ENCODE data around the gene MRM3. TPM values are rescaled to one million over a fixed set of nuclear protein-coding genes. Genes with fewer than 3 reads are reported as not detected.

MRM3 gene
- 10 to 100 TPM; 16.5 to 18.4 (median 16.7) TPM for total RNA-seq

DNA sequence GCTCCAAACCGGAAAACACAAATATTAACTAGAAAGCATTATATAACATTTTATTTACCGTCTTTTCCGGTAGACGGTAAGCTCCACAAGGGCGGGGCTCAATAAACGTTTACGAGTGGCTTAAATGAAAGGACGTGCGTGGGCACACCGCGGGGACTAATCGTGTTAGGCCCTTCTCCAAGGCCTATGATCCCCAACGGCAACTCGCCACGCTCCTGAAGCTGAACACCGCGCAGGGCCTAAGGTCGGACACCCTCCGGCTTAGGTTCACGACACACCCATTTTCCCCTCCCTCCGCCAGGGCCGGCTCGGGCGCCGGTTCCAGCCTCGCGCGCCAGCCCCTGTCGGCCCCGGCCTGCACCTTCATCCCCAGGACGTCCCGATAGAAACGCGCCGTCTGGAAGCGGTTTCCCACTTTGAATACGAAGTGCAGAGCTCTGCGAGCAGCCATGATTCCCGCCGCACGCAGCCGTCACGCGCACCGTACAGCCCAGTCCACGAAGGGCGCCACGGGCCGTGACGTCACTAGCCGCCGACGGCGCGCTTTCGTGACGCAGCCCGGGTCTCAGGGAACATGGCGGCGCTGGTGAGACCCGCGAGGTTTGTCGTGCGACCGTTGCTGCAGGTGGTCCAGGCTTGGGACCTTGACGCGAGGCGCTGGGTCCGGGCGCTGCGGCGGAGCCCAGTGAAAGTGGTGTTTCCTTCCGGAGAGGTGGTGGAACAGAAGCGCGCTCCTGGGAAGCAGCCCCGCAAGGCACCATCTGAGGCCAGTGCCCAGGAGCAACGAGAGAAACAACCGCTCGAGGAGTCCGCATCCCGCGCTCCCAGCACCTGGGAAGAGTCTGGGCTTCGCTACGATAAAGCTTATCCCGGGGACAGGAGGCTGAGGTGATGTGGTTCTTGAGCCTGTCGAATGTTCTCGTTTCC lies at the start of gene MRM3, which contains the start of gene GLOD4:
MRM3 (plus strand) TSS at position 549 of the 927 bp plus-strand sequence; CDS start at position 575, 26 bp downstream.
GLOD4 (minus strand) TSS at position 476 of the 927 bp plus-strand sequence; CDS start at position 451, 25 bp downstream.
- Histone ChIP-seq H3K4me3 (peak within 1 kb of the TSS; percentile 68 to 94 (median 79)), H3K27me3 (no peaks in the 10 kb centered on the region), H3K36me3 (no peaks in the 10 kb centered on the region), H3K9me3 (no peaks in the 10 kb centered on the region), H3K4me1 (peaks cover 4 to 18% of the 10 kb centered on the region in 2 donors), H3K27ac (peak within 1 kb of the TSS; percentile 88 to 93)
- TF ChIP-seq, protein P1, sequence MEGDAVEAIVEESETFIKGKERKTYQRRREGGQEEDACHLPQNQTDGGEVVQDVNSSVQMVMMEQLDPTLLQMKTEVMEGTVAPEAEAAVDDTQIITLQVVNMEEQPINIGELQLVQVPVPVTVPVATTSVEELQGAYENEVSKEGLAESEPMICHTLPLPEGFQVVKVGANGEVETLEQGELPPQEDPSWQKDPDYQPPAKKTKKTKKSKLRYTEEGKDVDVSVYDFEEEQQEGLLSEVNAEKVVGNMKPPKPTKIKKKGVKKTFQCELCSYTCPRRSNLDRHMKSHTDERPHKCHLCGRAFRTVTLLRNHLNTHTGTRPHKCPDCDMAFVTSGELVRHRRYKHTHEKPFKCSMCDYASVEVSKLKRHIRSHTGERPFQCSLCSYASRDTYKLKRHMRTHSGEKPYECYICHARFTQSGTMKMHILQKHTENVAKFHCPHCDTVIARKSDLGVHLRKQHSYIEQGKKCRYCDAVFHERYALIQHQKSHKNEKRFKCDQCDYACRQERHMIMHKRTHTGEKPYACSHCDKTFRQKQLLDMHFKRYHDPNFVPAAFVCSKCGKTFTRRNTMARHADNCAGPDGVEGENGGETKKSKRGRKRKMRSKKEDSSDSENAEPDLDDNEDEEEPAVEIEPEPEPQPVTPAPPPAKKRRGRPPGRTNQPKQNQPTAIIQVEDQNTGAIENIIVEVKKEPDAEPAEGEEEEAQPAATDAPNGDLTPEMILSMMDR (IDR thresholded peaks at IDR 0.05): peak; percentile 34 to 51 (median 38)
- peak; percentile 78 for TF ChIP-seq POLR2A (IDR thresholded peaks at IDR 0.05)
- peak; percentile 98 for TF ChIP-seq POLR2AphosphoS5 (IDR thresholded peaks at IDR 0.05)
- intact Hi-C loops (cut with DNase I; ENCODE audit: low total_unique reads): no loop called here
- peak; percentile 92 to 94 for DNase-seq (ENCODE audit: low spot score in 2 of 2)

DNA sequence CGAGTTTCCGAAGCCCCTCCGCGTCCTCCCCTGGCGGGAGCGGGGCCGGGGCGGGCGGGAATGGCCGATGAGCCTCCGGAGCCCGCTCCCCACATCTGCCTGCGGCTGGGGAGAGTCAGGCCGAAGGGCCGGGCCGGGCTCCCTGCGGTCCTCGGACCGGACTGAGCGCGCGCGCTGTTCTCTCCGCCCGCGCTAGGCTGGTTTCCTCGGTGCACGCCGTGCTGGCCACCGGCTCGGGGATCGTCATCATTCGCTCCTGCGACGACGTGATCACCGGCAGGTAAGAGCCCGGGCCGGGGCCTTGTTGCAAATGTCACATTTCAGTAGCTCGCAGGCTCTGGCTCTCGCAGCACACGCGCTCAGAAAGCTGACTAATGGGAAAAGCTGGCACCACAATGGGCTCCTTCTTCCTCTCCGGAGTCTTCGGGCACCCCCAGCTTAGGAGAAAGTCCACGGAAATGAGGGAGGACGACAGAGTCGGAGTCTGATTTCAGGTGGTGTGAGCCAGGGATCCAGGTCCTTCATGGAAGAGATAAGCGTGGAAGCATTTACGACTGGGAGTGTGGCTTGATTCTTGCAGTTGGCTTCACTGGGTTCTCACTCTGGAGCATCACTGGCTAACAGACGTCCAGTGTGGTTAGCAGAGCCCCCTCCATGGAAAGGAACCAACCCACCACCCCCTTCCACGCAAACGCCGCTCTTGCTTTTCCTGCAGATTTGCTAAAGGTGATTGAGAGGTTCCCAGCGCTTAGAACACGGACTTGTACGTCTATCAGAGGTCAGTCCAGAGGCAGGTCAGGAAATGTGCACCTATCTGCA lies 49.0 kb upstream of the MRM3 start:
- H3K9me3 ChIP-seq: no peaks in the 10 kb centered on the region
- H3K36me3 ChIP-seq: no peaks in the 10 kb centered on the region
- no peaks in the 10 kb centered on the region for H3K27me3 ChIP-seq
- intact Hi-C loops (cut with DNase I; ENCODE audit: low total_unique reads): no loop called here
- peak overlapping the region; percentile 74 to 86 (median 75) for H3K4me3 ChIP-seq
- no peak for DNase-seq (ENCODE audit: low spot score in 2 of 2)
- H3K4me1 ChIP-seq: peaks cover 0 to 10% of the 10 kb centered on the region in 2 donors
- peak overlapping the region; percentile 48 to 85 for H3K27ac ChIP-seq
- no peak for TF ChIP-seq POLR2A (IDR thresholded peaks at IDR 0.05)
- TF ChIP-seq, protein P1 (IDR thresholded peaks at IDR 0.05): no peak
- TF ChIP-seq POLR2AphosphoS5 (IDR thresholded peaks at IDR 0.05): no peak

- intact Hi-C loops (cut with DNase I; ENCODE audit: low total_unique reads): no loop called here
- peak overlapping the region in 1 of 3 donors; percentile 86 for H3K4me3 ChIP-seq
- TF ChIP-seq POLR2A (IDR thresholded peaks at IDR 0.05) (no peak), POLR2AphosphoS5 (IDR thresholded peaks at IDR 0.05) (no peak)
- TF ChIP-seq, protein P1 (IDR thresholded peaks at IDR 0.05): no peak
- no peak overlapping the region for H3K27ac ChIP-seq
- no peaks in the 10 kb centered on the region for H3K9me3 ChIP-seq
- no peaks in the 10 kb centered on the region for H3K36me3 ChIP-seq
- H3K27me3 ChIP-seq: no peaks in the 10 kb centered on the region
- peaks cover 0 to 10% of the 10 kb centered on the region in 2 donors for H3K4me1 ChIP-seq
- DNase-seq (ENCODE audit: low spot score in 2 of 2): no peak
These were observed 48.4 kb upstream of the MRM3 start for GRCh38 chr17:733743-734142.

- TF ChIP-seq POLR2AphosphoS5 (IDR thresholded peaks at IDR 0.05): no peak
- Histone ChIP-seq H3K4me3 (no peak overlapping the region), H3K27ac (no peak overlapping the region), H3K27me3 (no peaks in the 10 kb centered on the region), H3K9me3 (no peaks in the 10 kb centered on the region), H3K4me1 (peaks cover 0 to 5% of the 10 kb centered on the region in 2 donors), H3K36me3 (no peaks in the 10 kb centered on the region)
- no peak for DNase-seq (ENCODE audit: low spot score in 2 of 2)
- intact Hi-C loops (cut with DNase I; ENCODE audit: low total_unique reads): no loop called here
These were observed 44.5 kb upstream of the MRM3 start for GRCh38 chr17:737561-738113.
